ENCODE data around the gene FBLN7. TPM values are rescaled to one million over a fixed set of nuclear protein-coding genes. Genes with fewer than 3 reads are reported as not detected.
"Not testable (repeated sequence)": the region's sequence is repeated elsewhere in the genome, so short reads cannot be mapped to it uniquely, and the experiment has no call there.

FBLN7 gene
- total RNA-seq, 1 donor from 2014 or later: 2.4 TPM

GRCh38 chr2:112197868-112198267 is 59.7 kb downstream of the FBLN7 start:
- Mint-ChIP-seq H3K4me1 (peaks cover 2% of the 10 kb centered on the region), H3K27ac (no peak overlapping the region), H3K27me3 (ENCODE audit: low read depth) (no peaks in the 10 kb centered on the region), H3K4me3 (no peak overlapping the region), H3K36me3 (no peaks in the 10 kb centered on the region), H3K9me3 (peaks cover 5% of the 10 kb centered on the region)
- no peak for DNase-seq (ENCODE audit: low spot score in 2 of 2, unreplicated experiment in 2 of 2)
- no peak for TF ChIP-seq CTCF (IDR thresholded peaks at IDR 0.05; ENCODE audit: unreplicated experiment)

GRCh38 chr2:112198780-112199179 is 60.6 kb downstream of the FBLN7 start:
- Mint-ChIP-seq H3K27ac (no peak overlapping the region), H3K36me3 (peaks cover 3% of the 10 kb centered on the region), H3K4me3 (no peak overlapping the region), H3K4me1 (peaks cover 2% of the 10 kb centered on the region), H3K9me3 (peaks cover 13% of the 10 kb centered on the region), H3K27me3 (ENCODE audit: low read depth) (no peaks in the 10 kb centered on the region)
- no peak for TF ChIP-seq CTCF (IDR thresholded peaks at IDR 0.05; ENCODE audit: unreplicated experiment)
- no peak for DNase-seq (ENCODE audit: low spot score in 2 of 2, unreplicated experiment in 2 of 2)

GRCh38 chr2:112199188-112199587 is 61.0 kb downstream of the FBLN7 start:
- peaks cover 16% of the 10 kb centered on the region for H3K9me3 Mint-ChIP-seq

GRCh38 chr2:112201696-112202430 is 63.7 kb downstream of the FBLN7 start:
- Mint-ChIP-seq H3K27me3 (ENCODE audit: low read depth) (no peaks in the 10 kb centered on the region), H3K4me3 (no peak overlapping the region), H3K36me3 (peaks cover 8% of the 10 kb centered on the region), H3K9me3 (peaks cover 32% of the 10 kb centered on the region), H3K4me1 (peaks cover 2% of the 10 kb centered on the region), H3K27ac (no peak overlapping the region)
- no peak for TF ChIP-seq CTCF (IDR thresholded peaks at IDR 0.05; ENCODE audit: unreplicated experiment)
- DNase-seq (ENCODE audit: low spot score in 2 of 2, unreplicated experiment in 2 of 2): no peak

More at GRCh38 chr2:112199188-112199587, 61.0 kb downstream of the FBLN7 start:
- DNase-seq (ENCODE audit: low spot score in 2 of 2, unreplicated experiment in 2 of 2): no peak
- peaks cover 5% of the 10 kb centered on the region for H3K36me3 Mint-ChIP-seq
- H3K4me3 Mint-ChIP-seq: no peak overlapping the region
- peaks cover 2% of the 10 kb centered on the region for H3K4me1 Mint-ChIP-seq
- no peak for TF ChIP-seq CTCF (IDR thresholded peaks at IDR 0.05; ENCODE audit: unreplicated experiment)
- no peak overlapping the region for H3K27ac Mint-ChIP-seq
- no peaks in the 10 kb centered on the region for H3K27me3 Mint-ChIP-seq (ENCODE audit: low read depth)

- Mint-ChIP-seq H3K27ac (no peak overlapping the region), H3K36me3 (peaks cover 15% of the 10 kb centered on the region), H3K27me3 (ENCODE audit: low read depth) (no peaks in the 10 kb centered on the region), H3K4me1 (no peaks in the 10 kb centered on the region), H3K4me3 (no peak overlapping the region), H3K9me3 (peaks cover 44% of the 10 kb centered on the region)
- no peak for DNase-seq (ENCODE audit: low spot score in 2 of 2, unreplicated experiment in 2 of 2)
- no peak for TF ChIP-seq CTCF (IDR thresholded peaks at IDR 0.05; ENCODE audit: unreplicated experiment)
Measured at GRCh38 chr2:112204411-112204810, 66.2 kb downstream of the FBLN7 start.

- H3K27ac Mint-ChIP-seq; H3K27me3 Mint-ChIP-seq (ENCODE audit: low read depth); H3K4me3 Mint-ChIP-seq; H3K4me1 Mint-ChIP-seq; DNase-seq (ENCODE audit: low spot score in 2 of 2, unreplicated experiment in 2 of 2): not testable (repeated sequence)
- Mint-ChIP-seq H3K36me3 (peaks cover 37% of the 10 kb centered on the region), H3K9me3 (peaks cover 42% of the 10 kb centered on the region)
Measured at GRCh38 chr2:112207905-112208304, 69.7 kb downstream of the FBLN7 start.
